Common myeloid progenitor, CD34-positive (primary cell): Measurements from ENCODE around the gene FOXJ1.

Experiments
- CTCF ChIA-PET: fragments of 350-600 bp; sonication (Branson Sonifier 250); formaldehyde crosslinking; loops from one replicate; lab custom pipeline; 2021; ENCODE audit warnings: antibody characterized with exemption; lab: Charles Lee
- POLR2A ChIA-PET: fragments of 350-600 bp; sonication (Branson Sonifier 250); formaldehyde crosslinking; loops from one replicate; lab custom pipeline; 2021; ENCODE audit warnings: antibody characterized with exemption; lab: Charles Lee
- DNase-seq, 3 donors: peaks; one replicate each; pipeline versions ENCODE4 v3.0.0 to v3.0.0-alpha.2; 2013
- H3K27ac ChIP-seq, 2 experiments: 1 replicate in 1 of 2; 2 replicates in 1 of 2; pipeline ENCODE4 v1.7.0; 2013; ENCODE audit warnings: inconsistent platforms in 2 of 2, low read length in 2 of 2, mild to moderate bottlenecking in 2 of 2, low read depth in 1 of 2, moderate library complexity in 1 of 2; ENCODE audit not compliant: severe bottlenecking in 2 of 2, insufficient read depth in 1 of 2, poor library complexity in 1 of 2
- H3K27me3 ChIP-seq, 5 experiments: replicated peaks in 2 of 5; 1 replicate in 3 of 5; 2 replicates in 2 of 5; pipeline versions ENCODE4 v1.6.1 to v1.7.0; 2013; ENCODE audit warnings: low read length in 4 of 5, mild to moderate bottlenecking in 2 of 5, moderate library complexity in 2 of 5, inconsistent platforms in 1 of 5; ENCODE audit not compliant: insufficient read depth in 5 of 5, control insufficient read depth in 4 of 5
- H3K36me3 ChIP-seq, 4 experiments: 1 replicate in 2 of 4; 2 replicates in 2 of 4; pipeline versions ENCODE4 v1.6.1 to v1.7.0; 2013; ENCODE audit warnings: low read length in 3 of 4, control low read depth in 1 of 4, mild to moderate bottlenecking in 1 of 4; ENCODE audit not compliant: control insufficient read depth in 4 of 4, insufficient read depth in 4 of 4
- H3K4me1 ChIP-seq, 4 experiments: 1 replicate in 3 of 4; 2 replicates in 1 of 4; pipeline versions ENCODE4 v1.6.1 to v1.7.1; 2013; ENCODE audit warnings: low read length in 3 of 4, mild to moderate bottlenecking in 3 of 4, control low read depth in 1 of 4, inconsistent platforms in 1 of 4, moderate library complexity in 1 of 4; ENCODE audit not compliant: control insufficient read depth in 4 of 4, insufficient read depth in 4 of 4; ENCODE audit errors: control extremely low read depth in 1 of 4
- H3K4me3 ChIP-seq, 7 experiments: 1 replicate in 4 of 7; 2 replicates in 3 of 7; pipeline versions ENCODE4 v1.5.1 to v1.7.0; 2013; ENCODE audit warnings: mild to moderate bottlenecking in 7 of 7, low read length in 6 of 7, moderate library complexity in 6 of 7, inconsistent platforms in 2 of 7, low read depth in 2 of 7, control low read depth in 1 of 7; ENCODE audit not compliant: insufficient read depth in 4 of 7, control insufficient read depth in 1 of 7; ENCODE audit errors: extremely low read depth in 1 of 7
- H3K9me3 ChIP-seq, 5 experiments: 1 replicate in 4 of 5; 2 replicates in 1 of 5; pipeline versions ENCODE4 v1.6.1 to v1.7.1; 2013; ENCODE audit warnings: low read length in 4 of 5, mild to moderate bottlenecking in 2 of 5, inconsistent platforms in 1 of 5, low read depth in 1 of 5, moderate library complexity in 1 of 5; ENCODE audit not compliant: control insufficient read depth in 4 of 5, insufficient read depth in 2 of 5; ENCODE audit errors: control extremely low read depth in 1 of 5
- WGBS: methylation state at CpG from one replicate; pipeline ENCODE4 v1.1.5; 2013; ENCODE audit not compliant: insufficient coverage; 5-methylcytosine and 5-hydroxymethylcytosine counted together

FOXJ1 gene

GRCh38 chr17:76137351-76138233 is 3.5 kb downstream of the FOXJ1 start:
- Histone ChIP-seq H3K36me3 (no peaks in the 10 kb centered on the region), H3K9me3 (no peaks in the 10 kb centered on the region), H3K27ac (no peak overlapping the region), H3K4me3 (no peak overlapping the region), H3K4me1 (peaks cover 2 to 29% (median 24%) of the 10 kb centered on the region in 4 experiments), H3K27me3 (peaks cover 0 to 33% (median 18%) of the 10 kb centered on the region in 5 experiments)
- CTCF ChIA-PET, result interaction anchor here (0.6 to 1.6 kb wide), 4 partner anchors 10 to 142 kb away, joined by 3 to 4 read pairs (median 4); no protein-coding TSS in a partner anchor
- WGBS, result 87% methylated on average over 51 of the region's 54 CpGs
- DNase-seq, result no peak
- POLR2A ChIA-PET, result no interaction called here

- CTCF ChIA-PET, result interaction anchor here (0.6 to 1.6 kb wide), 3 partner anchors 9 to 143 kb away, joined by 3 to 4 read pairs (median 3); no protein-coding TSS in a partner anchor
- POLR2A ChIA-PET, result no interaction called here
- H3K27me3 ChIP-seq, result peaks cover 0 to 33% (median 18%) of the 10 kb centered on the region in 5 experiments
- H3K27ac ChIP-seq, result no peak overlapping the region
- no peaks in the 10 kb centered on the region for H3K9me3 ChIP-seq
- 93% methylated on average over 7 of the region's 7 CpGs for WGBS
- H3K4me1 ChIP-seq, result peaks cover 2 to 25% (median 19%) of the 10 kb centered on the region in 4 experiments
- DNase-seq, result no peak
- H3K4me3 ChIP-seq, result no peak overlapping the region
- H3K36me3 ChIP-seq, result no peaks in the 10 kb centered on the region
Measured at GRCh38 chr17:76137001-76137350, 4.1 kb downstream of the FOXJ1 start.

- H3K36me3 ChIP-seq, result no peaks in the 10 kb centered on the region
- WGBS, result 98% methylated on average over 11 of the region's 16 CpGs
- H3K27me3 ChIP-seq, result peaks cover 0 to 30% (median 16%) of the 10 kb centered on the region in 5 experiments
- H3K27ac ChIP-seq, result no peak overlapping the region
- H3K4me3 ChIP-seq, result no peak overlapping the region
- CTCF ChIA-PET, result interaction anchor here (1.3 to 1.6 kb wide), 2 partner anchors 9 to 11 kb away, joined by 3 to 4 read pairs; no protein-coding TSS in a partner anchor
- POLR2A ChIA-PET, result no interaction called here
- no peaks in the 10 kb centered on the region for H3K9me3 ChIP-seq
- no peak for DNase-seq
- peaks cover 0 to 19% (median 14%) of the 10 kb centered on the region in 4 experiments for H3K4me1 ChIP-seq
Measured at GRCh38 chr17:76136276-76137000, 4.6 kb downstream of the FOXJ1 start.

GRCh38 chr17:76135810-76136188 is 5.2 kb downstream of the FOXJ1 start:
- H3K27me3 ChIP-seq, result peaks cover 0 to 25% (median 14%) of the 10 kb centered on the region in 5 experiments
- no peak overlapping the region for H3K4me3 ChIP-seq
- CTCF ChIA-PET, result no interaction called here
- H3K27ac ChIP-seq, result no peak overlapping the region
- no peak for DNase-seq
- no peaks in the 10 kb centered on the region for H3K9me3 ChIP-seq
- peaks cover 0 to 15% (median 10%) of the 10 kb centered on the region in 4 experiments for H3K4me1 ChIP-seq
- POLR2A ChIA-PET, result no interaction called here
- H3K36me3 ChIP-seq, result no peaks in the 10 kb centered on the region
- WGBS, result 87% methylated on average over 7 of the region's 8 CpGs

- peaks cover 0 to 19% (median 10%) of the 10 kb centered on the region in 5 experiments for H3K27me3 ChIP-seq
- POLR2A ChIA-PET, result no interaction called here
- H3K4me3 ChIP-seq, result no peak overlapping the region
- peaks cover 0 to 15% (median 11%) of the 10 kb centered on the region in 4 experiments for H3K4me1 ChIP-seq
- CTCF ChIA-PET, result interaction anchor here (0.6 to 6.1 kb wide), 2 partner anchors 13 to 15 kb away, joined by 4 to 32 read pairs; no protein-coding TSS in a partner anchor
- H3K36me3 ChIP-seq, result no peaks in the 10 kb centered on the region
- no peaks in the 10 kb centered on the region for H3K9me3 ChIP-seq
- DNase-seq, result no peak
- WGBS, result 84% methylated on average over 18 of the region's 22 CpGs
- H3K27ac ChIP-seq, result no peak overlapping the region
Measured at GRCh38 chr17:76134911-76135809, 5.9 kb downstream of the FOXJ1 start.

GRCh38 chr17:76132574-76133338 is 8.3 kb downstream of the FOXJ1 start:
- no peak for DNase-seq
- no peak overlapping the region for H3K4me3 ChIP-seq
- WGBS, result 100% methylated on average over 7 of the region's 21 CpGs
- H3K27ac ChIP-seq, result no peak overlapping the region
- ChIA-PET CTCF (interaction anchor here (1.2 to 6.1 kb wide), 5 partner anchors 9 to 265 kb away, joined by 3 to 32 read pairs (median 4); no protein-coding TSS in a partner anchor), POLR2A (no interaction called here)
- H3K27me3 ChIP-seq, result no peaks in the 10 kb centered on the region
- no peaks in the 10 kb centered on the region for H3K9me3 ChIP-seq
- H3K36me3 ChIP-seq, result no peaks in the 10 kb centered on the region
- H3K4me1 ChIP-seq, result peaks cover 0 to 11% (median 10%) of the 10 kb centered on the region in 4 experiments
